Subcutaneous abdominal adipose tissue (tissue), 5 donors: Measurements from ENCODE around the gene MAPK13.

ENCODE experiments used
- H3K27ac ChIP-seq: one replicate; pipeline ENCODE4 v1.7.0; 2013; ENCODE audit warnings: low read depth, mild to moderate bottlenecking, inconsistent platforms, low read length, moderate library complexity
- H3K27me3 ChIP-seq, 5 donors: one replicate each; pipeline ENCODE4 v1.7.0; 2013; ENCODE audit warnings: low read length in 5 of 5, inconsistent platforms in 1 of 5; ENCODE audit not compliant: control insufficient read depth in 5 of 5, insufficient read depth in 4 of 5
- H3K36me3 ChIP-seq, 5 donors: one replicate each; pipeline ENCODE4 v1.7.0; 2013; ENCODE audit warnings: low read length in 5 of 5; ENCODE audit not compliant: control insufficient read depth in 5 of 5, insufficient read depth in 5 of 5
- H3K4me1 ChIP-seq, 5 donors: one replicate each; pipeline ENCODE4 v1.7.0; 2013; ENCODE audit warnings: low read length in 5 of 5, mild to moderate bottlenecking in 3 of 5, moderate library complexity in 1 of 5; ENCODE audit not compliant: control insufficient read depth in 5 of 5, insufficient read depth in 5 of 5
- H3K4me3 ChIP-seq, 5 donors: one replicate each; pipeline ENCODE4 v1.7.0; 2013; ENCODE audit warnings: low read length in 5 of 5, low read depth in 1 of 5
- H3K9ac ChIP-seq, 5 donors: one replicate each; pipeline ENCODE4 v1.7.0; 2013; ENCODE audit warnings: low read length in 5 of 5, mild to moderate bottlenecking in 4 of 5, moderate library complexity in 3 of 5
- H3K9me3 ChIP-seq, 5 donors: one replicate each; pipeline ENCODE4 v1.7.0; 2013; ENCODE audit warnings: low read length in 5 of 5; ENCODE audit not compliant: control insufficient read depth in 5 of 5
- donor health status: healthy.
- donor health status: healthy.
- donor health status: healthy.
- donor health status: healthy.
- donor health status: healthy.

MAPK13 gene

DNA sequence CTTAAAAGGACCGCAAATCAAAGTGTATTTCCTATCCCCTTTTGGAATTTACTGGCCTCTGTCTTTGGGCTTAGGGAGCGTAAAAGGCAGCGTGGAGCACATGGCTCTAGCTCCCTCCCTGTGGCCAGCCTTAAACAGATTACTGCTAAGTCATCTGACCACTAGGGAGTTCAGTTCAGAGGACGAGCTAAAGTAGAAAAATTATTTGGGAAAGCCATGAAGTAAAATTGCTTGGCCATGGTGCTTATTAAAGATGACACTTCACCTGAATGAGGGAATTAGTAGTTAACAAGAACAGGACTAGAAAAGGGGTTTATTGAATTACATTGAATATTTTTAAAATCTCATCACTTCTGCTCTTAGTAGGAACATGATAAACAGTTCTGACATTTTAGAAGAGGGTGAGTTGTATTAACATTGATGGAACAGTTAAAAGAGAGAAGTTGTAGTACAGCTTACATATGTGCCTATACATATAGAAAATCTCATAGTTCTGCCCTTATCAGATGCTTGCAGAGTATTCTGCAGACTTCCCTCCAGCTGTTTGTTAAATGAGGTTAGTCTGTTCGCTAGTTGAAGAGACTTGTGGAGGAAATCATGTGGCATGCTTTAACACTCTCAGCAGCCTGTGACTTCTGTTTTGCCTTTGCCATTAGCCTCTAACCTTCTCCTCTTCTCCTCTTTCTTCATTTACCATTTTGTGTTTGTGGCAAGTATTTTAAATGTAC is 31.2 kb upstream of the MAPK13 start:
- Histone ChIP-seq H3K27ac (no peak overlapping the region), H3K36me3 (peaks cover 16 to 40% (median 27%) of the 10 kb centered on the region in 5 donors)

DNA sequence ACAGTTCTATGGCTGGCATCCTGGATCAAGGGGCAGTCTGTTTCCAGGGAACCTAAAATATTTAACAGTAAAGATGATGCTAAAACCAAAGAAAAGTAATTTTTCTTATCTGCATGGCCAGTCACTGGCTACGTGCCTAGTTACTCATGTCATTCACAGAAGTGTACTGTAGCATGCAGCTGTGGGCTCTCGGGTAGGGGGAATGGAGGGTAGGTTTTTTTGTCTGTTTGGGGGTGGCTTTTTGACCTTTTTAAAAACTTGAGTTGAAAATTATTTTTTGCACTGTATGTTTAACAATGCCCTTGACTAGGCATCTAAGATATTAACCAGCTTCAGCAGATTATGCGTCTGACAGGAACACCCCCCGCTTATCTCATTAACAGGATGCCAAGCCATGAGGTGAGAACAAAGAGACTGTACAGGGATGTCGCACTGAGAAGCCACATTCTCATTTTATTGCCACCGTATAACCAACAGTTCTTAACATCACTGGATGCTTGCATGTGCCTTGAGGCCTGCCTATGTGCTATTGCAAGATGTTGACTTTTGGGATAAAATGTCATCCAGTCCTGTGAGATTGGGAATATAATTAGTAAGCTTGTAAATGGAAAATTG is 30.3 kb upstream of the MAPK13 start:
- peaks cover 16 to 47% (median 35%) of the 10 kb centered on the region in 5 donors for H3K36me3 ChIP-seq

More for the DNA sequence above, 31.2 kb upstream of the MAPK13 start:
- no peaks in the 10 kb centered on the region for H3K27me3 ChIP-seq
- H3K9me3 ChIP-seq, result no peaks in the 10 kb centered on the region
- H3K4me3 ChIP-seq, result no peak overlapping the region
- H3K4me1 ChIP-seq, result peaks cover 0 to 13% (median 12%) of the 10 kb centered on the region in 5 donors
- H3K9ac ChIP-seq, result peak overlapping the region in 1 of 5 donors; percentile 27

DNA sequence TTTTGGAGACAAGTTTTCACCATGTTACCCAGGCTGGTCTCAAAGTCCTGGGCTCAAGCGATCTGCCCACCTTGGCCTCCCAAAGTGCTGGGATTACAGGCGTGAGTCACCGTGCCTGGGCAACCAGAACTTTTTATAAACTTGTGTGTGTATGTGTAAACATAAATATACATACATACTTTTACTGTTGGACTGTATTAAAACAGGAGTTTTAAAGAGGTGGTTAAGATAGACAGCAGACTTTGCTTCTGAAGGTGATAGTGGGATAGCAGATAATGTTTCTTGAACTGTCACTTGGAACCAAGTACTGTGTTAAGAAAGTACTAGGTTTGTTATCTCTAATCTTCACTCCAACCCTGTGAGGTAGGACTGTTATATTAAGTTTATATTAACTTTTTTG is 28.6 kb upstream of the MAPK13 start:
- H3K36me3 ChIP-seq, result peaks cover 22 to 46% (median 37%) of the 10 kb centered on the region in 5 donors
- H3K27ac ChIP-seq, result no peak overlapping the region

More for the DNA sequence above, 30.3 kb upstream of the MAPK13 start:
- Histone ChIP-seq H3K27ac (no peak overlapping the region), H3K4me1 (peaks cover 0 to 10% (median 7%) of the 10 kb centered on the region in 5 donors), H3K27me3 (no peaks in the 10 kb centered on the region), H3K4me3 (no peak overlapping the region), H3K9ac (no peak overlapping the region), H3K9me3 (no peaks in the 10 kb centered on the region)

DNA sequence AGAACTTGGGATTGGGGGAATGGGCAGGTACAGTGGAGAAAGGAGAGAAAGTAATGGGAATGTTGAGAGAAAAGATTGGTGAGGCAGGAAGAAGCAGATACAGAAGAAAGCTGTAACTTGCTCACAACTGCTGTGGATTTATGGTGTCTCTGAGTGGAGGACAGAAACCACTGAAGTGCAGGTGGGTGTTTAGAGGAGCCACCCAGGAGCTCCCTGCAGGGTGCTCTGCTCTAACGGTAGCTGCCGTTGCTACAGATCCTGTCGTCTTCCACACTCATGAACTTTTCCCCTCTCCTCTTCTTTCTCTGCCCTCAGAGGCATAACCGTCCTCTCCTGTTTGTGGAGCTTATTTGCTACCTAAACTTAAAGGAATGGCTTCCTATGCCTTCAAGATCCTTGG is 27.5 kb upstream of the MAPK13 start:
- Histone ChIP-seq H3K9ac (no peak overlapping the region), H3K27me3 (no peaks in the 10 kb centered on the region), H3K4me1 (peaks cover 0 to 7% (median 3%) of the 10 kb centered on the region in 5 donors), H3K36me3 (peaks cover 21 to 45% (median 38%) of the 10 kb centered on the region in 5 donors), H3K27ac (no peak overlapping the region), H3K9me3 (no peaks in the 10 kb centered on the region), H3K4me3 (no peak overlapping the region)

More for the DNA sequence above, 28.6 kb upstream of the MAPK13 start:
- Histone ChIP-seq H3K4me1 (peaks cover 0 to 7% (median 3%) of the 10 kb centered on the region in 5 donors), H3K4me3 (no peak overlapping the region), H3K9ac (no peak overlapping the region), H3K27me3 (no peaks in the 10 kb centered on the region), H3K9me3 (no peaks in the 10 kb centered on the region)

DNA sequence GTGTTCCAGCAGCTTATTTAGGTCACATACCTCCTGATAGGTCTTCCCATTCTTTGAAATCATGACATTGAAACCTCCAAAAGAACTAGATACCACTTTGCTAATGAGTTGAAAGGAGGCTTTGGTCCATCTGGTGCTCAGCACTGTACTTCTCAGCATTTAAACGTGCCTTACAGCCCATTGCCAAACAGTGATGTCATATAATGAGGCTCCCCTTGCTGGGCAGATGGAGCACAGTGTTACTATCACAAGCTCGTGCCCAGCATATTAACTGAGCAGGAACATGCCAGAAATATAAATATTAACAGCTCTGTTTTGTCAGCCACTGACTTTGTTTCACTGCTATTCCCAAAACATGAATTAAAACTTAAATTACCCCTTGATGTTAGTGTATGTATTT is 25.5 kb upstream of the MAPK13 start:
- H3K4me1 ChIP-seq, result peaks cover 0 to 3% (median 0%) of the 10 kb centered on the region in 5 donors

DNA sequence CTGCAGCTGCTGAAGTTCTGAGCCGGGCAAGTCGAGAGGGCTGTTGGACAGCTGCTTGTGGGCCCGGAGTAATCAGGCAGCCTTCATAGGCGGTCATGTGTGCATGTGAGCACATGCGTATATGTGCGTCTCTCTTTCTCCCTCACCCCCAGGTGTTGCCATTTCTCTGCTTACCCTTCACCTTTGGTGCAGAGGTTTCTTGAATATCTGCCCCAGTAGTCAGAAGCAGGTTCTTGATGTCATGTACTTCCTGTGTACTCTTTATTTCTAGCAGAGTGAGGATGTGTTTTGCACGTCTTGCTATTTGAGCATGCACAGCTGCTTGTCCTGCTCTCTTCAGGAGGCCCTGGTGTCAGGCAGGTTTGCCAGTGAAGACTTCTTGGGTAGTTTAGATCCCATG is 21.2 kb upstream of the MAPK13 start:
- no peak overlapping the region for H3K9ac ChIP-seq
- no peaks in the 10 kb centered on the region for H3K9me3 ChIP-seq
- no peak overlapping the region for H3K27ac ChIP-seq

More for the DNA sequence above, 25.5 kb upstream of the MAPK13 start:
- Histone ChIP-seq H3K36me3 (peaks cover 33 to 64% (median 54%) of the 10 kb centered on the region in 5 donors), H3K4me3 (no peak overlapping the region), H3K27me3 (no peaks in the 10 kb centered on the region), H3K9me3 (no peaks in the 10 kb centered on the region), H3K27ac (no peak overlapping the region), H3K9ac (no peak overlapping the region)

DNA sequence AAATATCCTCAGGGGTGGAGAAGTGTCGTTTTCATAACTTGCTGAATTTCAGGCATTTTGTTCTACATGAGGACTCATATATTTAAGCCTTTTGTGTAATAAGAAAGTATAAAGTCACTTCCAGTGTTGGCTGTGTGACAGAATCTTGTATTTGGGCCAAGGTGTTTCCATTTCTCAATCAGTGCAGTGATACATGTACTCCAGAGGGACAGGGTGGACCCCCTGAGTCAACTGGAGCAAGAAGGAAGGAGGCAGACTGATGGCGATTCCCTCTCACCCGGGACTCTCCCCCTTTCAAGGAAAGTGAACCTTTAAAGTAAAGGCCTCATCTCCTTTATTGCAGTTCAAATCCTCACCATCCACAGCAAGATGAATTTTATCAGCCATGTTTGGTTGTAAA is 20.3 kb upstream of the MAPK13 start:
- H3K9ac ChIP-seq, result no peak overlapping the region
- H3K27me3 ChIP-seq, result no peaks in the 10 kb centered on the region
- peaks cover 33 to 56% (median 42%) of the 10 kb centered on the region in 5 donors for H3K36me3 ChIP-seq
- H3K4me1 ChIP-seq, result peaks cover 0 to 7% (median 4%) of the 10 kb centered on the region in 5 donors
- H3K4me3 ChIP-seq, result no peak overlapping the region
- no peaks in the 10 kb centered on the region for H3K9me3 ChIP-seq
- H3K27ac ChIP-seq, result peak overlapping the region; percentile 31

More for the DNA sequence above, 21.2 kb upstream of the MAPK13 start:
- no peaks in the 10 kb centered on the region for H3K27me3 ChIP-seq
- peaks cover 33 to 64% (median 49%) of the 10 kb centered on the region in 5 donors for H3K36me3 ChIP-seq
- H3K4me1 ChIP-seq, result peaks cover 0 to 7% (median 4%) of the 10 kb centered on the region in 5 donors
- H3K4me3 ChIP-seq, result no peak overlapping the region

DNA sequence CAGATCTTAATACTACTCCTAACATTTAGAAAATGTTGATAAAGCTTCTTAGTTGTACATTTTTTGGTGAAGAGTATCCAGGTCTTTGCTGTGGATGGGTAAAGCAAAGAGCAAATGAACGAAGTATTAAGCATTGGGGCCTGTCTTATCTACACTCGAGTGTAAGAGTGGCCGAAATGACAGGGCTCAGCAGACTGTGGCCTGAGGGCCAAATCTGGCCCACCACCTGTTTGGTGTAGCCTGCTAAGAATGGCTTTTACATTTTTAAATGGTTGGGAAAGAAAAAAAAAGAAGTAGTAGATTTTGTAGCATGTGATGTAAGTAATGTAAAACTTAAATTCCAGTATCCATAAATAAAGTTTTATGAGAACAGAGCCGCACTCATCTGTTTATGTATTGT is 19.4 kb upstream of the MAPK13 start:
- Histone ChIP-seq H3K36me3 (peaks cover 29 to 50% (median 37%) of the 10 kb centered on the region in 5 donors), H3K9ac (no peak overlapping the region), H3K9me3 (no peaks in the 10 kb centered on the region), H3K4me3 (no peak overlapping the region), H3K27me3 (no peaks in the 10 kb centered on the region), H3K27ac (peak overlapping the region; percentile 31), H3K4me1 (peaks cover 0 to 7% (median 4%) of the 10 kb centered on the region in 5 donors)

DNA sequence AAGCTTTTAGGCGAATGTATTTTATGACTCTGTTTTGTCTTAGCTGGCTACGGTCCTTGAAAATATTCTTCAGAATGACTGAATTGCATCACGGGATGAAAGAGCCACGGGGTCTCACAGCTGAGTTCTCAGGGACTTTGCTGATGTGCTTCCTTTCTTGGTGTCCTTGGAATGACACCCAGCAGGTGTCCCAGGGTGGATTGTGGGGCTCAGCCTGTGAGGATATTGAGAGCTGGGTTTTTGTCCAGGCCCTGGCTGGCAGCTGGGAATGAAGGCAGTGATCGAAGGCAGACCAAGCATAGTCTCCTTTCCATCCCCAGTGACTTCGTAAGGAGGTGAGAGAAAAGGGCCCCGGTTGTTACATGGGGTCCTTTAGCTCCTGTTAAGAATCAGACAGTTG is 18.8 kb upstream of the MAPK13 start:
- no peaks in the 10 kb centered on the region for H3K9me3 ChIP-seq
- peaks cover 27 to 50% (median 34%) of the 10 kb centered on the region in 5 donors for H3K36me3 ChIP-seq
- no peak overlapping the region for H3K27ac ChIP-seq
- H3K4me1 ChIP-seq, result peaks cover 0 to 7% (median 4%) of the 10 kb centered on the region in 5 donors
- no peaks in the 10 kb centered on the region for H3K27me3 ChIP-seq
- H3K4me3 ChIP-seq, result no peak overlapping the region
- no peak overlapping the region for H3K9ac ChIP-seq

DNA sequence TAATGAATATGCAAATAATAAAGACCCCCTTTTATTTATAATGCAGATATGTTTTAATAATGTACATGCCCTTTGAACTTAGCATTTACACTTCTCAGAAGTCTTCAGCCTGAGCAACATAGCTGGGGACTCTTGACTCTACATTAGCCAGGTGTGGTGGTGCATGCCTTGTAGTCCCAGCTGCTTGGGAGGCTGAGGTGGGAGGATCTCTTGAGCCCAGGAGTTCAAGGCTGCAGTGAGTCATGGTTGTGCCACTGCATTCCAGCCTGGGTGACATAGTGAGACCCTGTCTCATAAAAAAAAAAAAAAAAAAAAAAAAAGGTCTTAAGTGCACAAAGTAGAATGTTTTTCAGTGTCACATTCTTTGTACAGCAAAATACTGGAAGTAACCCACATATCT is 17.3 kb upstream of the MAPK13 start:
- no peak overlapping the region for H3K4me3 ChIP-seq
- H3K27ac ChIP-seq, result no peak overlapping the region
- peaks cover 0 to 7% (median 4%) of the 10 kb centered on the region in 5 donors for H3K4me1 ChIP-seq
- H3K27me3 ChIP-seq, result no peaks in the 10 kb centered on the region
- H3K9ac ChIP-seq, result no peak overlapping the region
- H3K9me3 ChIP-seq, result no peaks in the 10 kb centered on the region
- peaks cover 24 to 51% (median 26%) of the 10 kb centered on the region in 5 donors for H3K36me3 ChIP-seq
